Measurements from ENCODE around the gene CCDC50. TPM values are rescaled to one million over a fixed set of nuclear protein-coding genes. Genes with fewer than 3 reads are reported as not detected.

CCDC50 gene
- total RNA-seq, 1 experiment from 2014 or later = 47.8 TPM

GRCh38 chr3:191362524-191363090 is 33.4 kb downstream of the CCDC50 start:
- RAD21 ChIA-PET (ENCODE audit: low non-redundant PET in 1 of 2, low total read pairs in 2 of 2, uncharacterized antibody in 2 of 2, unreplicated experiment in 2 of 2) = no interaction called here
- H3K9ac ChIP-seq (ENCODE audit: low read length) = no peak overlapping the region
- H3K4me1 ChIP-seq (ENCODE audit: control insufficient read depth in 1 of 2, insufficient read depth in 2 of 2, low read length in 2 of 2) = peaks cover 26 to 31% of the 10 kb centered on the region in 2 experiments
- no peaks in the 10 kb centered on the region for H3K9me3 ChIP-seq (ENCODE audit: control insufficient read depth in 1 of 2, insufficient read depth in 1 of 2, low read depth in 1 of 2, low read length in 2 of 2)
- no peak for TF ChIP-seq ZNF274 (IDR thresholded peaks at IDR 0.05; ENCODE audit: low read depth, low read length)
- TF ChIP-seq, protein P1, sequence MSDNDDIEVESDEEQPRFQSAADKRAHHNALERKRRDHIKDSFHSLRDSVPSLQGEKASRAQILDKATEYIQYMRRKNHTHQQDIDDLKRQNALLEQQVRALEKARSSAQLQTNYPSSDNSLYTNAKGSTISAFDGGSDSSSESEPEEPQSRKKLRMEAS (IDR thresholded peaks at IDR 0.05) = no peak
- TF ChIP-seq CEBPB (IDR thresholded peaks at IDR 0.05; ENCODE audit: low read depth) = no peak
- TF ChIP-seq FOSL1 (IDR thresholded peaks at IDR 0.05; ENCODE audit: low read depth) = no peak
- no peak for TF ChIP-seq ELF1 (IDR thresholded peaks at IDR 0.05; ENCODE audit: borderline replicate concordance, low read depth)
- TF ChIP-seq EZH2phosphoT487 (IDR thresholded peaks at IDR 0.05; ENCODE audit: borderline replicate concordance) = no peak
- TF ChIP-seq CTCF (IDR thresholded peaks at IDR 0.05 in 2 of 3, conservative IDR thresholded peaks at IDR 0.05 in 1 of 3; ENCODE audit: borderline replicate concordance in 1 of 3, insufficient read depth in 1 of 3, low read depth in 2 of 3, low read length in 2 of 3) = no peak
- H3K27ac ChIP-seq (ENCODE audit: low read depth, low read length) = no peak overlapping the region
- CTCF ChIA-PET = no interaction called here
- peaks cover 2 to 15% of the 10 kb centered on the region in 2 experiments; a peak in 2 of 4 replicates for H3K36me3 ChIP-seq (ENCODE audit: control insufficient read depth in 1 of 2, insufficient read depth in 2 of 2, low read length in 2 of 2)
- no peak overlapping the region for H3K4me3 ChIP-seq (replicated peaks in 1 of 2; ENCODE audit: low read depth in 1 of 2, low read length in 2 of 2)
- no peak overlapping the region for H2AFZ ChIP-seq (ENCODE audit: low read depth, low read length, poor library complexity, severe bottlenecking)
- POLR2A ChIA-PET = no interaction called here
- intact Hi-C loops (cut with micrococcal nuclease) = no loop called here
- H3K79me2 ChIP-seq (ENCODE audit: insufficient read depth, low read length) = no peaks in the 10 kb centered on the region
- H4K20me1 ChIP-seq (ENCODE audit: insufficient read depth) = no peaks in the 10 kb centered on the region
- ATAC-seq (no peak), DNase-seq (ENCODE audit: low read depth, low spot score) (no peak)
- no peaks in the 10 kb centered on the region for H3K27me3 ChIP-seq (ENCODE audit: insufficient read depth, low read length)
- H3K9me2 ChIP-seq (ENCODE audit: insufficient read depth) = no peaks in the 10 kb centered on the region
- no peak overlapping the region for H3K4me2 ChIP-seq (ENCODE audit: low read length)
- no TSS peak for BruUV-seq (replicated peaks)

DNA sequence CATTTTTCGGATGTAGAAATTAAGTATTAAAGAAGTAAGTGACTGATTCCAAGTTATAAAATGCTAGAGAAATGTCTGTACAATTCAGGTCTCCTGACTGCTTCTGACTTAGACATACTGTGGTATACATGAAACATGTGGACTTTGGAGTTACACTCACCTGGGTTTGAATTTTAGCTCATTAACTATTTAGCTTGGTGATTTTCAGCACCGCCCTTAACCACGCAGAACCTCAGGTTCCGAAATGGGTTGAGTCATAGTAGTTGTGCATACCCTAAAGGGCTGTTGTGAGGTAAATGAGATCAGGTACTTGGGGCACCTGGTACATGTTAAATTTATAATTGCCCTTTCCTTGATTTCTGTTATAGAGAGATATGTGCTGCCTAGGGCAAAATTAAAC is 34.0 kb downstream of the CCDC50 start:
- Histone ChIP-seq H3K9me3 (ENCODE audit: control insufficient read depth in 1 of 2, insufficient read depth in 1 of 2, low read depth in 1 of 2, low read length in 2 of 2) (no peaks in the 10 kb centered on the region), H3K9me2 (ENCODE audit: insufficient read depth) (no peaks in the 10 kb centered on the region), H4K20me1 (ENCODE audit: insufficient read depth) (no peaks in the 10 kb centered on the region), H3K4me2 (ENCODE audit: low read length) (no peak overlapping the region), H3K9ac (ENCODE audit: low read length) (no peak overlapping the region), H3K4me3 (replicated peaks in 1 of 2; ENCODE audit: low read depth in 1 of 2, low read length in 2 of 2) (no peak overlapping the region), H3K79me2 (ENCODE audit: insufficient read depth, low read length) (no peaks in the 10 kb centered on the region), H3K27me3 (ENCODE audit: insufficient read depth, low read length) (no peaks in the 10 kb centered on the region), H3K27ac (ENCODE audit: low read depth, low read length) (no peak overlapping the region), H3K4me1 (ENCODE audit: control insufficient read depth in 1 of 2, insufficient read depth in 2 of 2, low read length in 2 of 2) (peaks cover 25% of the 10 kb centered on the region in 2 experiments; a peak in 3 of 4 replicates), H3K36me3 (ENCODE audit: control insufficient read depth in 1 of 2, insufficient read depth in 2 of 2, low read length in 2 of 2) (peaks cover 2 to 15% of the 10 kb centered on the region in 2 experiments; a peak in 2 of 4 replicates), H2AFZ (ENCODE audit: low read depth, low read length, poor library complexity, severe bottlenecking) (no peak overlapping the region)
- no peak for TF ChIP-seq CEBPB (IDR thresholded peaks at IDR 0.05; ENCODE audit: low read depth)
- TF ChIP-seq EZH2 (IDR thresholded peaks at IDR 0.05) = no peak
- TF ChIP-seq EZH2phosphoT487 (IDR thresholded peaks at IDR 0.05; ENCODE audit: borderline replicate concordance) = no peak
- TF ChIP-seq ATF3 (IDR thresholded peaks at IDR 0.05) = no peak
- TF ChIP-seq JUND (IDR thresholded peaks at IDR 0.05) = no peak
- BruUV-seq (replicated peaks) = no TSS peak
- ChIA-PET RAD21 (ENCODE audit: low non-redundant PET in 1 of 2, low total read pairs in 2 of 2, uncharacterized antibody in 2 of 2, unreplicated experiment in 2 of 2) (no interaction called here), CTCF (no interaction called here), POLR2A (no interaction called here)
- DNase-seq (ENCODE audit: low read depth, low spot score) (no peak), ATAC-seq (no peak)
- intact Hi-C loops (cut with micrococcal nuclease) = no loop called here

Measured in HCT116 (cell line).